Small intestine (tissue), 16 donors: ENCODE data around the gene MFAP1. TPM values are rescaled to one million over a fixed set of nuclear protein-coding genes. Genes with fewer than 3 reads are reported as not detected.
"Not testable (repeated sequence)": the region's sequence is repeated elsewhere in the genome, so short reads cannot be mapped to it uniquely, and the experiment has no call there.

Source experiments
- DNase-seq, 2 donors: peaks; one replicate each; pipeline versions ENCODE4 v3.0.0 to v3.0.0-alpha.2; 2013
- FAIRE-seq: peaks from 2 replicates; lab custom pipeline; 2012; peaks lifted over from hg19 to GRCh38; lab: Jason Lieb, UNC
- H3K27ac ChIP-seq, 3 donors: one replicate each; pipeline ENCODE4 v1.5.1; 2013; ENCODE audit warnings: low read length in 2 of 3, mild to moderate bottlenecking in 2 of 3, control low read depth in 1 of 3, inconsistent platforms in 1 of 3, low read depth in 1 of 3, moderate library complexity in 1 of 3
- H3K27me3 ChIP-seq, 3 donors: one replicate each; pipeline ENCODE4 v1.6.1; 2013; ENCODE audit warnings: low read length in 3 of 3, inconsistent platforms in 1 of 3; ENCODE audit not compliant: control insufficient read depth in 3 of 3, insufficient read depth in 3 of 3
- H3K36me3 ChIP-seq, 3 donors: one replicate each; pipeline ENCODE4 v1.6.1; 2013; ENCODE audit warnings: low read length in 3 of 3, inconsistent platforms in 1 of 3, low read depth in 1 of 3, mild to moderate bottlenecking in 1 of 3, moderate library complexity in 1 of 3; ENCODE audit not compliant: control insufficient read depth in 3 of 3, insufficient read depth in 2 of 3
- H3K4me1 ChIP-seq, 3 donors: one replicate each; pipeline ENCODE4 v1.6.1; 2013; ENCODE audit warnings: low read length in 2 of 3, inconsistent platforms in 1 of 3, low read depth in 1 of 3, mild to moderate bottlenecking in 1 of 3, moderate library complexity in 1 of 3; ENCODE audit not compliant: control insufficient read depth in 3 of 3, insufficient read depth in 2 of 3
- H3K4me3 ChIP-seq, 3 donors: one replicate each; pipeline ENCODE4 v1.5.1; 2013; ENCODE audit warnings: low read length in 3 of 3, control low read depth in 1 of 3, inconsistent platforms in 1 of 3, low read depth in 1 of 3, mild to moderate bottlenecking in 1 of 3, moderate library complexity in 1 of 3
- H3K9me3 ChIP-seq, 2 donors: one replicate each; pipeline ENCODE4 v1.6.1; 2013; ENCODE audit warnings: low read depth in 1 of 2, low read length in 1 of 2; ENCODE audit not compliant: control insufficient read depth in 2 of 2, insufficient read depth in 1 of 2
- WGBS, 3 donors: extraction: QIAGEN DNeasy Blood & Tissue Kit; methylation state at CpG; one replicate each; pipeline ENCODE4 v1.1.7; 2013; 5-methylcytosine and 5-hydroxymethylcytosine counted together
- long read RNA-seq, 10 donors: transcript quantifications; one replicate each; lab custom pipeline, GENCODE V29; 2026
- polyA plus RNA-seq, 4 donors: library from polyadenylated mRNA; stranded (reverse) in 3 of 4; unstranded in 1 of 4; fragments of 200-250 nt in 3 of 4; fragments of 120-200 nt in 1 of 4; gene quantifications; one replicate each; pipeline versions ENCODE4 v1.2.1 to v1.2.3, GENCODE V29; 2013
- donor health status: healthy with polysubstance abuse.
- donor health status: control.
- donor health status: control.
- donor health status: Bipolar disorder and iron deficiency.
- donor health status: healthy.

Gene MFAP1
- polyA plus RNA-seq = 10 to 100 TPM; 16.2 to 36.6 (median 19.5) TPM
- long read RNA-seq, donor 1 = 0 reads
- long read RNA-seq, donor 2, partial matches to known transcripts = 0 of 3 reads
- long read RNA-seq, donor 2, other reads (novel, unspliced or antisense) = 0 of 3 reads
- long read RNA-seq, donor 3, partial matches to known transcripts = 17 of 17 reads
- long read RNA-seq, donor 3, other reads (novel, unspliced or antisense) = 0 of 17 reads
- long read RNA-seq, donor 4 = 0 reads
- long read RNA-seq, donor 5, partial matches to known transcripts = 0 of 3 reads
- long read RNA-seq, donor 5, other reads (novel, unspliced or antisense) = 0 of 3 reads
- long read RNA-seq, donor 6, transcript MFAP1-201 (9 exons, 2,155 nt) = major isoform, 7 of 7 reads
- long read RNA-seq, donor 6, partial matches to known transcripts = 0 of 7 reads
- long read RNA-seq, donor 6, other reads (novel, unspliced or antisense) = 0 of 7 reads
- long read RNA-seq, donor 7, transcript MFAP1-201 (9 exons, 2,155 nt) = major isoform, 10 of 16 reads
- long read RNA-seq, donor 7, partial matches to known transcripts = 6 of 16 reads
- long read RNA-seq, donor 7, other reads (novel, unspliced or antisense) = 0 of 16 reads
- long read RNA-seq, donor 8 = 0 reads
- long read RNA-seq, donor 9 = 0 reads
- long read RNA-seq, donor 10, transcript MFAP1-201 (9 exons, 2,155 nt) = major isoform, 10 of 28 reads
- long read RNA-seq, donor 10, partial matches to known transcripts = 17 of 28 reads
- long read RNA-seq, donor 10, other reads (novel, unspliced or antisense) = 0 of 28 reads

- DNase-seq = peak; percentile 97
- WGBS, 3 donors = 8 to 10% (median 8%) methylated on average over 46 of the region's 46 CpGs
Measured at GRCh38 chr15:43824302-43825246, at the start of gene MFAP1. TSS of gene MFAP1 (minus strand) at chr15:43824690. CDS start at chr15:43824569, 121 bp downstream.

DNA sequence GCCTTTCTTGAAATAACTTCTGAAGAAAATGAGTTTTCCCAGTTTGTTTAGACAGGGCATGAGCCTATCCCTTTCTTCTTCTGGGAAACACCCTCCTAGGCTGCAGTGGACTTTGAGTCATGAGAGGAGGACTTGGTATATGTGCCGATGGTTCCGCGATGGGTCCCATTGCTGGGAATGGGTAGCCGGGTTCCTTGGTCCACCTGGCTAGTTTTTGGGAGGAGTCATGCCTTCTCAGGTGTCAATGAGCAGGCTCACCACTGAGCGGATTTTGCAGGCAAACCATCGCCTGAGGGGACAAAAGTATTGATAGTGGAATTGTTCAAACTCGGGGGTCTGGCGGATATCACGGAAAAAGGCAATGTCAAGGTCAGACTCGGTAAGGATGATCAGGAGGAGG lies 49.2 kb upstream of the MFAP1 start:
- 91 to 96% (median 94%) methylated on average over 10 of the region's 10 CpGs for WGBS, 3 donors
- FAIRE-seq (no peak), DNase-seq (no peak)
- Histone ChIP-seq H3K27me3 (no peaks in the 10 kb centered on the region), H3K27ac (no peak overlapping the region), H3K9me3 (no peaks in the 10 kb centered on the region), H3K4me3 (no peak overlapping the region), H3K36me3 (peaks cover 0 to 12% (median 0%) of the 10 kb centered on the region in 3 donors), H3K4me1 (no peaks in the 10 kb centered on the region)

More at GRCh38 chr15:43824302-43825246, at the start of gene MFAP1:
- Histone ChIP-seq H3K36me3 (peaks cover 0 to 7% (median 0%) of the 10 kb centered on the region in 3 donors), H3K4me1 (peaks cover 0 to 11% (median 4%) of the 10 kb centered on the region in 3 donors), H3K9me3 (no peaks in the 10 kb centered on the region), H3K4me3 (peak within 1 kb of the TSS; percentile 65 to 78 (median 76)), H3K27ac (peak within 1 kb of the TSS; percentile 27 to 96 (median 94)), H3K27me3 (no peaks in the 10 kb centered on the region)
- FAIRE-seq = peak; percentile 62

DNA sequence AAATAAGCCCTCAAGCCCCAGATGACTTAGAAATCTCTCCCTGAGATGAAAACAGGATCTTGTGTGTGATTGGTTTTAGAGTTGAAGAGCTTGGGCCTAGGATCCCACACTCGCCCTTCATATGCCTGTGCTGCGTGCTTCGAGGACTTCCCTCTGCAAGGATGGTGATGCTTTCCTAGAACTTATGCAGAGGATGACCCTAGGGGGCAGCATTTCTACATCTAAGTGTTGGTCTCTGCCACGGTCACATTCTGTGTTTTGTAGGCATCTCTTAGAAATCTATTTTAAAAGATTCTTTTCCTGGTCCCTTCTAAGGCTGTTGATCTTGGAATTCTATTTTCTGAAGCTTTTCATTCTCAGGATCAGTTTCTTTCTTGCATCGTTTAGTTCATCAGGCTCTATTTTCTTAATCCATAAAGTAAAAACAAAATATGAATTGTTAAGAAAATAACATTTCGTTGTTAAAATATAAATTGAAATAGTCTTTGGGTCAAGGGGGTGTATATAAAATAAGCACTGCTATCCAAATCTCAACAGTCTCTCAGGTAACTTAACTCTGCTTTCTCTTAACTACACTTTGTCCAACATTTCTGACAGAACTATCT lies 48.0 kb upstream of the MFAP1 start:
- DNase-seq = peak; percentile 61 to 75
- Histone ChIP-seq H3K27me3 (no peaks in the 10 kb centered on the region), H3K4me3 (no peak overlapping the region), H3K4me1 (no peaks in the 10 kb centered on the region), H3K36me3 (peaks cover 0 to 10% (median 0%) of the 10 kb centered on the region in 3 donors), H3K9me3 (no peaks in the 10 kb centered on the region), H3K27ac (no peak overlapping the region)
- no peak for FAIRE-seq
- WGBS, 3 donors = 59 to 68% (median 65%) methylated on average over 6 of the region's 6 CpGs

DNA sequence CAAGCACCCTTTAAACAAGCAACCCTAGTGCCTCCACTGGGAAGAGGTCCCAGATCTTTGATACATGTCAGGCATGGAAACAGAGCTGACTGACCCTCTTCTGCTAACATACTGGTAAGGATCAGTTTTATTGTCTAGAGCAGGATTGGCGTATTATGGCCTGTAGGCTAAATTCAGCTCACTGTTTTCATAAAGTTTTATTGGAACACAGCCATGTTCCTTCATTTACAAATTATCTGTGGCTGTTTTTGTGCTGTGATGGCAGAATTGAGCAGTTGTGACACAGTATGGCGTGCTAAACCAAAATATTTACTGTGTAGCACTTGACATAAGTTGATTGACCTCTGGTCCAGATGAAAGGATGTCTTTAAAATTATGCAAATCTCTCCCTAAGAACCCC lies 47.3 kb upstream of the MFAP1 start:
- no peak for DNase-seq
- no peak overlapping the region for H3K4me3 ChIP-seq
- no peaks in the 10 kb centered on the region for H3K4me1 ChIP-seq
- FAIRE-seq = no peak
- WGBS, 3 donors = 83 to 96% (median 93%) methylated on average over 2 of the region's 2 CpGs
- no peaks in the 10 kb centered on the region for H3K27me3 ChIP-seq
- H3K36me3 ChIP-seq = peaks cover 0 to 10% (median 0%) of the 10 kb centered on the region in 3 donors
- no peaks in the 10 kb centered on the region for H3K9me3 ChIP-seq
- H3K27ac ChIP-seq = no peak overlapping the region

GRCh38 chr15:43868406-43868805 lies 43.9 kb upstream of the MFAP1 start:
- no peak for DNase-seq
- FAIRE-seq = no peak
- peaks cover 0 to 9% (median 0%) of the 10 kb centered on the region in 3 donors for H3K36me3 ChIP-seq

DNA sequence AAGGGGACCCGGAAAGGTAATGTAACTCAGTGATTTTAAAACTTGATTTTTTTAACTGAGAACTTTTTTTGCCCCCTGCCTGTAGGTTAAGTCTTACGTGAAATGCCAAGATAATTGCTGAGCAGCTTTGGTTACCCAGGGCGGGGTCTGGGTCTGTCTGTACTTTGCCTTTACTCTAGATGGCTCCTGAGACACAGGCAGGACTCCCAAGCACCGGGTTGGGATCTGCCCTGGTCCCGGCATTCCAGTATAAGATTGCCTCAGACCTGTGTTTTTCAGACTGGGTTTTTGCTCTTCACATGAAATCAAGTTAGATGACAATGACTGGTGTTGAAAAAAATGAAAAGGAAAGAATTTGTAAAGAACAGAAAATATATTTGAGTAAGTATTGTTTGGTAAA lies 42.6 kb upstream of the MFAP1 start:
- no peaks in the 10 kb centered on the region for H3K4me1 ChIP-seq
- H3K36me3 ChIP-seq = peaks cover 0 to 10% (median 0%) of the 10 kb centered on the region in 3 donors
- 30 to 70% (median 50%) methylated on average over 5 of the region's 5 CpGs for WGBS, 3 donors
- H3K9me3 ChIP-seq = no peaks in the 10 kb centered on the region
- no peak overlapping the region for H3K27ac ChIP-seq
- H3K4me3 ChIP-seq = no peak overlapping the region
- DNase-seq (peak; percentile 46 to 59), FAIRE-seq (no peak)
- no peaks in the 10 kb centered on the region for H3K27me3 ChIP-seq

More at GRCh38 chr15:43868406-43868805, 43.9 kb upstream of the MFAP1 start:
- no peaks in the 10 kb centered on the region for H3K9me3 ChIP-seq
- H3K27me3 ChIP-seq = no peaks in the 10 kb centered on the region
- no peaks in the 10 kb centered on the region for H3K4me1 ChIP-seq
- H3K27ac ChIP-seq = no peak overlapping the region
- 42 to 75% (median 67%) methylated on average over 2 of the region's 2 CpGs for WGBS, 3 donors
- no peak overlapping the region for H3K4me3 ChIP-seq

DNA sequence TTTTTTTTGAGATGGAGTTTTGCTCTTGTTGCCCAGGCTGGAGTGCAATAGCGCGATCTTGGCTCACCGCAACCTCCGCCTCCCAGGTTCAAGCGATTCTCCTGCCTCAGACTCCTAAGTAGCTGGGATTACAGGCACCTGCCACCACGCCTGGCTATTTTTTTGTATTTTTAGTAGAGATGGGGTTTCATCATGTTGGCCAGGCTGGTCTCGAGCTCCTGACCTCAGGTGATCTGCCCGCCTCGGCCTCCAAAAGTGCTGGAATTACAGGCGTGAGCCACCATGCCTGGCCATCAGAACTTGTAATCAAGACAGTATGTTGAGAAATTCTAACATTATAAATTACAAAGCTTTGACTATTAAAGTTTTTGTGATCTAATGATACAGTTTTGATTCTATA lies 42.1 kb upstream of the MFAP1 start:
- FAIRE-seq = not testable (repeated sequence)
- WGBS, 3 donors = 93 to 97% (median 96%) methylated on average over 10 of the region's 10 CpGs

More for the DNA sequence above, 42.1 kb upstream of the MFAP1 start:
- DNase-seq, H3K4me3 ChIP-seq, H3K9me3 ChIP-seq, H3K27ac ChIP-seq, H3K4me1 ChIP-seq, H3K36me3 ChIP-seq, H3K27me3 ChIP-seq: not testable (repeated sequence)
